ENCODE results near the gene RAB5B.
A peak's percentile ranks its signal among the peaks of the same experiment; 100 is the strongest.

RAB5B gene, protein sequence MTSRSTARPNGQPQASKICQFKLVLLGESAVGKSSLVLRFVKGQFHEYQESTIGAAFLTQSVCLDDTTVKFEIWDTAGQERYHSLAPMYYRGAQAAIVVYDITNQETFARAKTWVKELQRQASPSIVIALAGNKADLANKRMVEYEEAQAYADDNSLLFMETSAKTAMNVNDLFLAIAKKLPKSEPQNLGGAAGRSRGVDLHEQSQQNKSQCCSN

DNA sequence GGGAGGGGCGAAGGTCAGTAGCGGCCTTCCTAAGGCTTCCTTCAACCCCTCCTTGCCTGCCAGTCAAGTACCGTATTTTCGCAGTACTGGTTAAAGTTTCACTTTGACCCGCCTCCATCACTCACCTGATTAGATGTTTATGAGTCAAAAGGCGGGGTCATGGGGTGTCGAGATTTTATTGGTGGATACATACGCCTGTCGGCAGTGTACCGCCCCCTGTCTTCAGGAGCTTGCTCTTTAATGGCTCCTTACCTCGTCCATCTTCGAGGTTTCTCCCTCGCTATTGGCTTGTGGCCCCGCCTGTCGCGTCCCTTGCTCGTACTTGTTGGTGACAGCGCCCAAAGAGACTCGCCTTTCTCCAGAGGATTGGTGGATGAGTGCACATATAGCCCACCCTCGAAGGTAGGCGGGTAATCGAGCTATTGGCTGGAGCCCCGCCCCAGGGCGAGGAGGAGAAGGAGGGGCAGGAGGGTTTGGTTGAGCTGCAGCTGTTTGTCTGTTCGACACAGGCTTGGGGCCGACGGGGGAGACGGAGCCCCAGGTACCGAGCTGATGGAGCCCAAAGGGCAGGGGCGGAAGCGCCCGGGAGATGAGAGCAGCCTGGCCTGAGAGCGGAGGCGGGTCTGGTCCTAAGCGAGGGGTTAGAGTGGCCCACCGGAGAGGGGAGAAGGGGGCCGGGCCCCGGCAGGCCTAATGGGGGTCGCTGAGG lies at the start of gene RAB5B:
Gene RAB5B, plus strand, starts transcription at position 480 of the 709 bp plus-strand sequence. CDS start 12,883 bp downstream, outside the sequence.
- peak; percentile 100 for DNase-seq

DNA sequence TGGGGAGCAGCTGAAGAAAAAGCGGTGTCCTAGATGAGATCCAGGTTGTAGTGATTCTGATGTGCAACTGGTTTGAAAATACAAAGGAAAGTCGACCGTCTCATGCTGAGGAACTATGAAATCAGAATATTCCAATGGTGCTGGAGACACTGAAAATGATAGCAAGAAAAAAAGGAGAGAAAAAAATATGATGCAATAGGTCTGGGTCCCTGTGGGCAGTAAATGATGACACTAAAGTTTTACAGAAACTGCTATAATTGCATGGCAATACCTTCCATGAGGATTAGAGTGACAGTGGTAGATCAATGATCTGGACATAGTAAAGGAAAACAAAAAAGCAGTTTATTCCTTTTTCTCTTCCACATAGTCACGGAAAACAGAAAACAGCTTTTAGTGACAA lies 48.5 kb upstream of the RAB5B start:
- DNase-seq, result no peak

DNA sequence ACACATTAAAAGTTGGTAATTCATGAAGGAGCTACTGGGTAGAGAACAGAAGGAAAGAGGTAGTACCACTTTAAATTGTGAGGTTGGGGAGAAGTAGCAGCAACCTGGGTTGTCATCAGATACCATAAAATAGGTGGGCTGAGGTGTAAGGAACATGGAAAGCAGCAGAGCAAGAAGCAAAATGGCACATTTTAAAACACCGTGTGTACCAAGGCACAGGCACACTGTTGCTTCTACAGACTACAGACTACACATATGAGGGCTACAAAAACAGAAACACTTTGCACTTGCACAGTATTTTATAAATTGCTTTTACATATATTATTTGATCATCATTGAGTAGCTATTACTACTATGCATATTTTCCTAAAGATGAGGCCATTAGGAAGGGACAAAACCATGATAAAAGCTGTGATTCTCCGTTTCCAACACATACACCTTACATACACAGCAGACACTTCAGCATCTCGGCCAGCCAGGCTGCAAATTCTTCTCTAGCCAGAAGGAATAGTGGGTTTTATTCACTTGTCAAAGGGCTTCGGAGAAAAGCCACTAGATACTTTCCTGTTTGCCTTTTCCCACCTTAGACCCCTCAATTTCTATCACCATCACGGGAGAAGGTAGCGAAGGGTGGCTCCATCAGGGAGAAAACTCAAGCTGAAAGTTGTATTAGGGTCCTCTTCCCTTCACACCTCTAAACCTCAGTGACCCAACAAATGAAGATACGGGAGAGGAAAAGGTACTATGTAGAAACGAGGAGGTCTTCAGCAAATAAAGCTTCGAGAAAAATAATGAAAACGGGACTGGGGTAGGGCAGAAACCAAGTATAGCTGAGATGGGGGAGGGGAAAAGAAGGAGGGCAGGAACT lies 47.8 kb upstream of the RAB5B start:
- DNase-seq, result no peak

DNA sequence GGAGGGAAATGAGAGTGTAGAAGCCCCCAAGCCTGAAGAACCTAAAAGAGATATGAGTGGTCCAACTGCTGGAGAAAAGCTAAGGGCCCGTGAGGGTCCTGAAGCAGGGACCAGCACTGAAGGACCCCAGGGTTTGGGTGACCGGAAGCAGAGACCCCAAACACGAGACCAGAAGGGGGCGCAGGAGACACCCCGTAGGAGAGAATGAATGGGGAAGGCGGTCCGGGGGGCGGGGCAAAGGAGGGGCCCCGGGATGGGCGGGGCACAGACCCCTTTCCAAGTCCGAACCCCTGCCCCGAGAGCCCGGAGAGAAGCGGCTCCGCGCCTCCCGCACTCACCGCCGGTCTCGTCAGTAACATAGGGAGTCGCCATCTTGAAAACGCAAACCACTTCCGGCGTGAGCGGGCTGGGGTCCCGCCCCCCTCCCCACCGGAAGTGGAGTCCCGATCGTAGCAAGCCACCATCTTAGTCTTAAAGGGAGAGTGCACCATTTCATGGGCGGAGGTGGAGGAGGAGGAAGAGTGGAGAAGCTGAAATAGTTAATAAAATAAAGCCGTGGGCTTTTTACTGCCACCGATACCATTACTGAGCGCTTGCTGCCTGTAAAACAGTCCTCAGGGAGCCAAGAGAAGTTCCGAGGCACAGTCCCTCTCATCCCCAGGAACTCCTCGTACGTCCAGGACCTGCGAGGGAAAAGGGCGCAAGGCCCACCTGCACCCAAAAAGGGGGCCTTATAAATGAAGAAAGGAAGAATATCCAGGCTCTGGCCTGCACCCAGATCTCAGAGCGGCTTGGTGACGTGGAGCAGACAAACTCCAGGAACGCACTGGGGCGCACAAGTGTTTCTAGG lies 46.9 kb upstream of the RAB5B start:
- DNase-seq, result peak; percentile 83

DNA sequence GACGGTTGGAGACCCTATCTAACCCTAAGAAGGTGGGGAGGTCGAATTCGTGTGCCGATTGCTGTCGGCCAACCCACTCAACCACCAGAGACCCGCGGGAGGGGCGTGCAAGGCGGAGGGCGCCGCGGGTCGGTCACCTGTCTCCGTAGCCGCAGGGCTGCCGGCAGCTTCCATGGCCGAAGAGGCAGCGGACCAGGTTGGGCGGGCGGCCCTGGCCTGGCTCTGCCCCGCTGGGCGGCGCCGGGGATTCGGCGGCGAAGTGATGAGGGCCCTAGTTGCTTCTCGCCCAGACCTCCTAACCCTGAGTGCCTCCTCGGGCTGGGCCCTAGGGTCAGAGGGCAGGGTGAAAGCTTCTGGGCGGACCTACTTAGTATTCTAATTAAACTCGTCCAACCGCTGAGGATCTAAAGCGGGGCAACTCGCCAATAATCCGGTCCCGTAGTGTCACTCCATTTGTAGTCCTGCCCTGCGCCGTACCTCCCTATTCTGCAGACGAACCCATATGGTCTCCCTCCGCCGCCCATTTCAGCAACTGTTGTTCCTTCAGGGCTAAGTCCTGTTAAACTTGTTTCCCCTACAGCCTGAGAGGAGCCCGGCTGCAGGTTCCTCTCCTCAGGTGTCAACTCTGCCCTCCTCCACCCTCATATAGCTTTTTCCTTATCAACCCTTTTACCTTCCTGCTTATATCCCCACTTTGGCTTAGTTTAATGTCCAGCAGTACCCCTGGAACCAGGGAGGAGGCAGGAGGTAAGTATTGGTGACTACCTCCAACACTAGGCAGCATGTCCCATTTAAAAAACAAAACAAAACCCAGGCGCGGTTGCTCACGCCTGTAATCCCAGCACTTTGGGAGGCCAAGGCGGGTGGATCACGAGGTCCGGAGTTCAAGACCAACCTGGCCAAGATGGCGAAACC lies 46.0 kb upstream of the RAB5B start, which contains the start of gene PYM1:
Gene PYM1, minus strand, starts transcription at position 307 of the 915 bp plus-strand sequence. Its CDS starts 133 bp downstream, at position 174.
- DNase-seq, result peak; percentile 38

DNA sequence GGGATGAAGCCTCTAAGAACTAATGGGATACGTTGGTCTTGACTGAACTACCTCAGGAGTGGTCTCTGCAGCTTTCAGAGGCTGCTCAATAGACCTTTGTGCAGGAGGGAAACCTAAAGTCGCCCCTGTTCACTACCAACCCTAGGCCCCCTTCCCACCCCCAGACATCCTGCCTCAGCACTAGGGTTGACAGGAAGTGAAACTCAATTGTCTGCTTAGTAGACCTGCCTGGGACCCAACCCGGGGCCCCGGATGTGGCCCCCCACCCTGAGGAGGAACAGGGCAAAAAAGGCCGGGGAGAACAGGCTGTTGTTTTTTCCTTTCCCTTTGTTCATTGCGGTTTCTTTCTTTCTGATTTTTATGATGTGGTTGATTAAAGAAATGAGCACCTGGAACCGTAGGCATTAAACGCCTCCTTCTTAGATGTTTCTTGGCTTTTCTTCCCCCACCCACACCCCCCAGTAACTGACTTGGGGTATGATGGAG lies 44.5 kb upstream of the RAB5B start:
- DNase-seq, result no peak

DNA sequence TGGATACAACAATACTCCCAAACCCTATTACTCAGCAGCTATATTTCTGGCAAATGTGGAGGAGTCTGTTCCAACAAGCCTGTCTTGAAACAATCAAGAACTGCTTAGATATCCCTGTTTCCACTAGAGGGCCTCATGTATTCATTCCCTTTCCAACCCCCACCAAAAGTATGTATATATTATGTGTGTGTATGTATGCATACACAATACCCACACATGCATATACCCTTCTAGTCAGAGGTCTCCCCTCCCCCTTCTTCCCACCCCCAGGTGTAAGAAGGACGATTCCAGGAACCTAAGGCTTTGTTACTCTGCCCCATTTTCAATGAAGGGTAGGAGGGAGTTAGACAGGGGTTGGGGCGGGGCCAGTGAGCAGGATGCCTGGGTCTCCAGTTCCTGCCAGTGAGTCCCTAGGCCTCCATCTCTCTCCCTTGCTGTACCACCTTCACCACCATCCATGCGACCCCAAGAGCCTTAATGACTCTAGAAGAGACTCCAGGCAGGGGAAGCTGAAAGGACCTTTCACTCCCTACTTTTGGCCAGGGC lies 43.0 kb upstream of the RAB5B start, which contains the start of gene DGKA:
Gene DGKA, plus strand, starts transcription at position 392 of the 546 bp plus-strand sequence. CDS start 5,342 bp downstream, outside the sequence.
- peak; percentile 43 for DNase-seq

DNA sequence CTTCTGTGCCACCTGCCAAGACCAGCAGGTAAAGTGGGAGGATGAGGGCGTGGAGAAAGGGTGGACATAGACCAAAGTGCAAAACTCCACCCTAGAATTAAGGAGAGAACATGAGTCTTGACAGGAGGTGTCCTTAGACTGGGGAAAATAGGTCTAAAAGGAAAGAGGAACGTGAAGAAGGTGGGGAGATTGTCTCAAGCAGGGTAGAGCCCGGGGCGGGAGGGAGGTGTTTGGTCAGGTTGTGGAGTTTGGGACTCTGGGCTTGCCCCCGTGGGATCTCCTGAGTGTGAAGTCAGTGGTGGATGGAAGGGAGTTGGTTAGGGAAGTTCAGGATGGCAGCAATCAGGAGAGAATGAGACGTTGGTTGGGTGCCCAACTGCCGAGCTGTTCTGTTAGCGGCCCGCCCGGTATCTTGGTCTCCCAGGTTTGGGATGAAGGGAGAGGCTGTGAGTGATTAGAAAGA lies 42.5 kb upstream of the RAB5B start:
- DNase-seq, result no peak

DNA sequence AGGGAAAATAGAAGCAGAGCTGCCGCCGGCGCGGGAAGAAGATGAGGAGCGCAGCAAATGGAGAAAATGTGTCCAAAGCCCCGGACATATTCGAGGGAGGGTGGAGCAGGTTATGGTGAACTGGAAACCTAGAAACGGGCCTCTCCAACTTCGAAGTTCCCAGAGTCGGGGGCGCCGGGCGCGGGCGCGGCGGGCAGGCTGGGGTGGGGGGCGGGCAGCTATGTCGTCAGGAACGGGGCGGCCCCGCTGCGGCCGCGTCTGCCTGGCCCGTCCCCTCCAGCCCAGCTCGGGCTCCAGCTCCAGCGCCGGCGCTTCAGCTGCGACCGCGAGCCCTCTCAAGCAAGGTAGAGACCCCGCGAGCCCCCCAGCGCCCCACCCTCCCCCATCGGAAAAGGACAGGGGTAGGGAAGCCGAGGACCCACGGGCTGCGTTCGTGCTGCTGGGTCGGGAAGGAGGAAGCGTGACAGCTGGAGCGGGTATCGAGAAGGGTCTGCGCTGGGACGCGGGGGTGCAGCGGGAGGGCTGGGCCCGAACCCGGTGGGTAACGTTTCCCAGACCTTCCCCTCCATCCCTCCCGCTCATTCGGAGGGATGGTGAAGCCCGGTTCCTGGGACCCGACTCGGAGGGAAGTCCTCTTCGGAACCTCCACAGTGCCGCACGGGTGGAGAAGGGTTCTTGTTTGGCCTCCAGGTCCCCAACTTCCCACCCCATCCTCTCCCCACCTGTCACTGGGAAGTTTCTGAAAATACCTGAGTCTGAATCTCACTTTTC lies 41.9 kb upstream of the RAB5B start:
- DNase-seq, result no peak

DNA sequence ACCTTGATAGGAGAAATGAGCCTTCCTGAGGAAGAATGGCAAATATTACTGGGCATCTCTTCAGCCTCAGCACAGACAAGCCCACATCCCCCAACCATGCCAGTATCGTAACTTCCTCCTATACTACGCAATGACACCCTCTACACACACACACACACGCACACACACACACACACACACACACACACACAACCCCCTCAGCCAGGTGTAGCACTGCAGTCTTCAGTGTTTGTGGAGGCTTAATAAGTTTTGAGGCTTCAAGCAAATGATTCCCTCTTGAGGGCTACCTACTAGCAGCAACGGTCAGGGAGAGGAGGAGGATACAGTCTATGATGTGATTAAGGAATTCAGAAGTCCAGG lies 41.3 kb upstream of the RAB5B start:
- DNase-seq, result no peak

DNA sequence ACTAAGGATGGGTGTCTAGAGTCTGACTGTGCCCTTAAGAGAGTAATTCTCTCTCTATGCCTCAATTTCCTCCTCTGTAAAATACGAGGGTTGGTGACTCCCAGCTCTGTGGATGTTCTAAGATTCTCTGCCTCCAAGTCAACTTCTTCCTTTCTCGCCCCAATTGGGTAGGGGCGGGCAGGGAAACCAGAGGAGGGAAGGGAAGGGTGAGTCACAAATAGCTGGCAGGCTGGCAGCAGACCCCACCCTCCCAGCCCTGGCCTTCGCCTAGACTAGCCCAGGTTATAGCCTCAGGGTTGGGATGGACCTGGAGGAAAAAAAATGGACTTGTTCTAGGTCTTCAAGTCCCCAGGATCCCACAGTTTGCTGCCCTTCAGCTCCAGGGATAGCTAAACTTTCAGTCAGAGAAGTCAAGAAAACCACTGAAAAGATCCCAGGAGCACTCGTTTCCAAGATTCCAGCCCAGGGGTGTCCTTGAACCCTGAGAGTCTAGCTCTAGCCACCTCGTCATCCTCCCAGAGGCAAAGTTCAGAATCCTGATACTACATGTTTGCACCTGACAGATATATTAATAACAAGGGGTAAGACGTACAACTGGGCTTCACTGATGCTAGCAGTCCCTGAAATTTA lies 40.6 kb upstream of the RAB5B start:
- DNase-seq, result no peak

DNA sequence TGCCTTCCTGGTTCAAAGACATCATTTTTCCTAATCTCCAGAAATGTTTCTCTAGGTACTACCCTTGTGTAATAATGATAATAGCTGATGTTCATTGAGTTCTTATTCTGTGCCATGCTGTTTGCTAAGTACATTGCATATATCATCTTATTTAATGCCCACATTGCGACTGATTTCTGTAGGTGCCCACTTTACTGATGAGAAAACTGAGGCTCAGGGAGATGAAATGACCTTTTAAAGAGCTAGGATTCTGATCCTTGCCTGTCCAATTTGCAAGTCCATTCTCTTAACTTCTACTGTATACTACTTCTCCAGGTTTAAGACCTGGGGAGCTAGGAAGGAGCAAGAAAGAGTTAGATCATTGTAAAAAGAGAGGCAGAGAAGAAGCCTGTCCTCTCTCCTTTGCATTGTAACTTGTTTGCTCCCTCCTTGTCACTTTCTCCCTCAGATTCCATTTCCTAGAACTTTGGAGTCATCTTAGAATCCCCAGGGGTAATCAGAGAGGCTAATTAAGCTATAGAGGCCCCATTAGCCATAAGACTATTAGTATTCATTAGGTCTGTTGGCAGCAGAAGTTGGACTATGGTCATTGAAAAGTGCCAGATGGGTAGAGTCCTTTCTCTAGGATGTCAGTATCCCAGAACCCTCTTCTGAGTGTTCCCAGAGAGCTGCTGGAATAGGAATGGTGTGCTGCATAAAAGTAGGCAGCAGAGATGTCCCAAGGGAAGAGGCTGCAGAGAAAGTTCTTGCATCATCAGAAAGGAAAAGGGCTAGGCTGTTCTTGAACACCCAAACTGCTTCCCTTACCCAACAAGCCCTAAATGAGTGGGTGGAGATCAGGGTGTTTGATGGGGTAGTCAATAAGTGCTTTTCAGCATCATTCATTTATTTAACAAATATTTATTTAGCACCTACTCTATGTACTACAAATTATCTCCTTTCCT lies 39.8 kb upstream of the RAB5B start:
- no peak for DNase-seq

DNA sequence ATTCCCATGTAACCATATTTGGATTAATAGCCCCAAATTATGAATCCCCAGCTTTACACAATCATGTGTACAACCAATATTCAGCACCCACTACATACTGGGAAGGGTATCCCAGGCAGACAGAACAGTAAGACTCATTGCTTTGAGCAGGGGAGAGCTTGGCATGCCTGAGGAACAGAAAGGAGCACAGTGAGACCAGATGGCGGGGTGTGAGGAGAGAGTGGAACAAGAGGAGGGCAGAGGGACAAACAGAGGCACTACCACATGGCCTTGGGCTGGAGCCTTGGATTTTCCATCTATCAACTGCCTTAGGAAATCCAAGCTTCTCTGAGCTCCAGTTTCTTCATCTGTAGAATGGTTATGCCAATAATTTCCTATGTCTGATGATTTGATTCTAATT lies 39.1 kb upstream of the RAB5B start:
- DNase-seq, result no peak

DNA sequence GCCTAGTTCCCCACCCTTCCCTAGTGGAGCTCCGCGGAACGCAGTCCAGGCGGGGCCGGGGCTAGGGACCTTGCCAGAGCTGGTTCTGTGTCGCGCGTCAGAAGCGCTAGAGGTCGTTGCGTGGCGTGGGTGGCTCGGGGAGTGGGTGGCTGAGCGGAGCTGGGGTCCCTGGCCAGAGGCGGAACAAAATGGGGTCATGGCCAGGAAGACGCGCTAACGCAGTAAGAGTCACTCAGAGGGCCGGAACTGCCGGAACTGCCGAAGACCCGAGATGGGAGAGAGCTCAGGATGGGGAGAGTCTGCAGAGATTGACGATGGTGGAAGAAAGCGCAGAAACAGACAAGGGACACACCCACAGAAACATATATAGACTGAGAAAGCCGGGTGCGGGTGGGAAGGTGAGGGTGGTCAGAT lies 38.1 kb upstream of the RAB5B start:
- DNase-seq, result no peak

DNA sequence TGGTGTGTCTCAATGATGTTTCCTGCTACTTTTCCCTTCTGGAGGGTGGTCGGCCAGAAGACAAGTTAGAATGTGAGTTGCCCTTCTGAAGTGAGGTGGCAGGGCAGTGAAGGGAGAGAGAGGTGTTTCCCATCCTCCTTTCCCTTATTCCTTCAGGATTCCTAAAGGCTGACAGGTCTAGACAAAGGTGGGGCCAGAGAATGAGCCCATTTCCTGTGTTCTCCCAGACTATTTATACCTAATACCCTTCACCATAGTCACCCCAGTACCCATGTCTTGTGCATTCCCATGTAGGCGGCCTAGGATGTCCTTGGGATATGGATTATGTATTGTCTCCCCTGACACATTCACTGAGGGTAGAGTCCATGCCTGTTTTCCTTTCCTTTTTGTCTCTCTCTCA lies 35.9 kb upstream of the RAB5B start:
- DNase-seq, result no peak

DNA sequence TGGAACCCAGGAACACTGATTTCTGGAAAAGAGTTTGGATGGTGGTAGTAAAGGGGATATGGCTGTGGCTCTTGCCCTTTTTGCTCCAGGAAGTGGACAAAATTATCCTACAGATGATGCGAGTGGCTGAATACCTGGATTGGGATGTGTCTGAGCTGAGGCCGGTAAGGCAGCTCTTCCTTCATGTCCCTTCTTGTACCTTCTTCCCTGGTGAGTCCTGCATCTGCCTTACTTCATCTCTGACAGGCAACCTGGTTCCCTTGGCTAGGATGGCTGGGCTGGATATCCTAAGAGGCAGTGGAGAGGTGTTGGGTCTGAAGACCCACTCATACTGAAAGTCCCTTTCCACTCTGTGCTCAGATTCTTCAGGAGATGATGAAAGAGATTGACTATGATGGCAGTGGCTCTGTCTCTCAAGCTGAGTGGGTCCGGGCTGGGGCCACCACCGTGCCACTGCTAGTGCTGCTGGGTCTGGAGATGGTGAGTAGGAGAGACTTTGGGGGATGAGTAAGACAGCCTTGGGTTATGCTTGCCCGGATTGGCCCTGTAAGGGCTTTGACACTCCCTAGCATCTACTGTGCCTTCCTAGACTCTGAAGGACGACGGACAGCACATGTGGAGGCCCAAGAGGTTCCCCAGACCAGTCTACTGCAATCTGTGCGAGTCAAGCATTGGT lies 34.9 kb upstream of the RAB5B start:
- no peak for DNase-seq

DNA sequence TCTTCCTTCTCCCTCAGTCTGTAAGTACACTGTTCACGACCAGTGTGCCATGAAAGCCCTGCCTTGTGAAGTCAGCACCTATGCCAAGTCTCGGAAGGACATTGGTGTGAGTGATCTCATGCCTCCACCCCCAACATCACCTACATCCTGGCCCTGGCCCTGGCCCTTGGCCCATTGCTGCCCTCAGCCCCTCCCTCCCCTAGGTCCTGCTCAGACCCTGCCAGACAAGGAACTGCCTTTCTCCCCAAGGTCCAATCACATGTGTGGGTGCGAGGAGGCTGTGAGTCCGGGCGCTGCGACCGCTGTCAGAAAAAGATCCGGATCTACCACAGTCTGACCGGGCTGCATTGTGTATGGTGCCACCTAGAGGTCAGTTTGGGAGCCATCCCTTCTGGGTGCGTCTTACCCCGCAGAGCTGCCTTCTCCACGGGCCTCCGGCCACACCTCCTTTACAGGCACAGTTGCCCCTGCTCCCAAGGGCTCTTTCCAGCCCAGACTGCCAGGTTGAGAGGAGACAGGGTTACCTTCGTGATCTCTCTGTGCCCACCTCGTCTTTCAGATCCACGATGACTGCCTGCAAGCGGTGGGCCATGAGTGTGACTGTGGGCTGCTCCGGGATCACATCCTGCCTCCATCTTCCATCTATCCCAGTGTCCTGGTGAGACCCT lies 33.7 kb upstream of the RAB5B start:
- DNase-seq, result peak; percentile 78
